GM18526 (cell line): ENCODE results near the gene DUSP3.

Source experiments
- POLR2A ChIP-seq: IDR thresholded peaks from 3 replicates; pipeline ENCODE4 v1.6.1; 2011; ENCODE audit not compliant: insufficient read length; ENCODE audit errors: extremely low read depth

DUSP3 gene

DNA sequence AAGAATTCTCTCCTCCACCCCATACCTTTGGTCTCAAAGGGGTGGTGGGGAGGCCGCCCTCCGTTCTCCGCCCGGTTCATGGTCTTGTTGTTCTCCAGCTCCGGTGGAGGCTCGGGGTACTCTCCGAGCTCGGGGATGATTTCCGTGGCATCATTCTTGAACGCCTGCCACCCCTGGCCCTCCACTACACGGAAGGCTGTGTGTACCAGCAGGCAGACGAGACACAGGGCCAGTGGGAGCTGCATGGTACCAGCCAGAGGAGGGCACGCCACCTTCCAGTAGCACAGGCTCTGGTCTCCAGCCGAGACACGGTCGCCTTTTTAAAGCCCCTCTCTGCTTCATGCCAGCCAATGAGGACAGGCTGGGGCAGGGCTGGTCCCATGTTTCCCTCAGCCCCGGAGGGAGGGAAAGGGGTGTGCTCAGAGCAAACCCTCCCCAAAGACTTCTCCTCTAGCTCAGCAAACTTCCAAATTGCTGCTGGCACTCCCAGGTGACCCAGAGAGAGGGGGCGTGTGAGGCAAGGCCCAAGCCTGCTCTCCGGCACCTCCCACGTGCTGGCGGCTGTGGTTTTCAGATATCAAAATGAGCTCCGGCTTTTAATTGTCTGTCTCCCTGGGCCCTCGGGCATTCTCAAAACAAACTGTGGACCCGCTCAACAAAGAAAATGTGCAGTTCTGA, 20.1 kb downstream of the DUSP3 start, which contains the start of gene SOST:
SOST (minus strand) TSS at position 295 of the 678 bp plus-strand sequence; CDS start at position 245, 50 bp downstream.
- no peak for TF ChIP-seq POLR2A

DNA sequence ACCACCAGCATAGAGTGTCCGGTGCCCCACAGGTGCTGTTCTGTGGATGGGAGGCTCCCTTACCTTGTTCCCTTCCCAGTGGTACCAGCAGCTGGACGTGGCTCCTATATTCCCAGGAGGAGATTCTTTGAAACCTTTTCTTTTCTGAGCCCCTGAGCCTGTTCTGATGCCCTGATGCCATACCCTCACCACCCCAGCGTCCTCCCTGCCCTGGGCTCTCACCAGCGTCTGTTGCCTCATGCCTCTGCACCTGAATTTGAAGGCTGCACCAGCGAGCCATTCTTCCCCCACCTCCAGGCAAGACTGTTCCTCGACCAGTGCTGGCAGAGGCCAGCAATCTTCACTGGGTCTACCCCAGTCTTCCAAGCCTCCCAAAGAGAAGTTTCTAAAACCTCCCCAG, 20.7 kb downstream of the DUSP3 start:
- no peak for TF ChIP-seq POLR2A

DNA sequence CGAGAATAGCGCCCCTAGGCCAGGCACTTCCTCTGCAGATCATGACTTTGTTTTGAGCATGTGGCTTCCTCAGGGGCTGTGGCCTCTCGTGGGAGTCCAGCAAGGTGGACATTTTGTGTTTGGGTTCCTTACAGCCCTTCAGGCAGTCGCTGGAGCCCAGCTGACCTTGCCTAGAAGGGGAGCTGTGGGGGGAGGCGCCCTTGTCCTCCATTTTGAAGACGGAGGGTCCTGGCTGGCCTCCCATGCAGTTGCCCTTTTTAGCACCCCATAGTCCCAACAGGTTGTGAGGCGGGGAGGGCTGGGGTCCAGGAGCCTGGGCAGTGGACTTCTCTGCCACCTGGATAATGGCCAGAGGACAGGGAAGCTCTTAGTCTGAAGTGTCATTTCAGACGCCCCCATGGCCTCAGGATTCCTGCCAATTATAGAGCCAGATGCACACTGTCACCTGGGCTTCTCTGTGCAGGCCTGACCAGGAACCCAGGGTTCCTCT, 21.6 kb downstream of the DUSP3 start:
- TF ChIP-seq POLR2A: no peak

DNA sequence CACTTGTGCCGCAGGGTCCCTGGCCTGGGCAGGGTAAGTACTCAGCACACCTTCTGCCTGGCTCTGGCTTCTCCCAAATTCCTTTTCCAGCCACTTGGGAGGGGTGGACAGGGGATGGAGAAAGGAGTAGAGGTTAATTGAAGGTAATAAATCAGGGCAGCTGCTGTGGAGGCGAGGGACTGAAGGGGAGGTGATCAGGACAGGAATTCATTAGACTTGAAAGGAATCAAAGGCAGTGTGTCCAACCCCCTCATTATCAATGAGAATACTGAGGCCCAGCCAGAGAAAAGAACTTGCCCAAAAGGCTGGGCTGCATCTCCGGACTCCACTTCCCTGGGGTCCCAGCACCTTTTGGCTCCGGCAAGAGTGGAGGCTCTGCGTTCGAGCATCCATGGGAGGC, 22.6 kb downstream of the DUSP3 start:
- TF ChIP-seq POLR2A: no peak

DNA sequence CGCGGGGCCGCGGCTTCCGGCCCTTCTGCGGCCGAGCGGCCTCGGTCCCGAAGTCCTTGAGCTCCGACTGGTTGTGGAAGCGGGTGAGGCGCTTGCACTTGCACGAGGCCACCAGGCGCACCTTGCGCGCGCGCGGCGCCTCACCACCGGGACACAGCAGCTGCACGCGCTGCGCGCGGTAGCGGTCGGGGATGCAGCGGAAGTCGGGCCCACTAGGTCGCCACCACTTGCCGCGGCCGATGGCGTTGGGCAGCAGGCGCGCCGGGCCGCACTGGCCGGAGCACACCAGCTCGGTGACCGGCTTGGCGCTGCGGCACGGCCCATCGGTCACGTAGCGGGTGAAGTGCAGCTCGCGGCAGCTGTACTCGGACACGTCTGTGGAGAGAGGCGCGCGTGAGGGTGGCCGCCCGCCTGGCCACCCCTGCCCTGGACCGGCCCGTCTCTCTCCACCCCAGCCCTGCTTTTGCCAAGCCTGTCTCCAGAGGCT, 23.3 kb downstream of the DUSP3 start:
- TF ChIP-seq POLR2A: no peak

DNA sequence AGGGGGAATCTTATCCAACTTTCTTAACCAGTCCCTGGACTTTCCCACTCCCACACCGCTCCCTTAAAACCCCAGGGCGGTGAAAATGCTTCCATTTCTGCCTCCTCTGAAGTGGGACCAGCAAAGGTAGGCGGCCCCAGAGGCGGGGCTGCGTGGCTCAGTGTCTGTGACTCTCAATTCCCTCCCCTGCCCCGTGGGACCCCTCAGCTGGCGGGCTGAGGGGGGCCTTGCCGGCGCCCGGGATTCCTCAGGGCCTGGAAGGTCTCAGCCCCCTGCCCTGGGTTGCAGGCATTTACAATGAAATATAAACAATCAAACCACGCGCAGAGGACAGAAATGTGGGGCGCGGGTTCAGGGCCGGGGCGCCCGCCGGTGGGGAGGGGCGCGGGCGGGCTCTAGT, 23.8 kb downstream of the DUSP3 start:
- no peak for TF ChIP-seq POLR2A

DNA sequence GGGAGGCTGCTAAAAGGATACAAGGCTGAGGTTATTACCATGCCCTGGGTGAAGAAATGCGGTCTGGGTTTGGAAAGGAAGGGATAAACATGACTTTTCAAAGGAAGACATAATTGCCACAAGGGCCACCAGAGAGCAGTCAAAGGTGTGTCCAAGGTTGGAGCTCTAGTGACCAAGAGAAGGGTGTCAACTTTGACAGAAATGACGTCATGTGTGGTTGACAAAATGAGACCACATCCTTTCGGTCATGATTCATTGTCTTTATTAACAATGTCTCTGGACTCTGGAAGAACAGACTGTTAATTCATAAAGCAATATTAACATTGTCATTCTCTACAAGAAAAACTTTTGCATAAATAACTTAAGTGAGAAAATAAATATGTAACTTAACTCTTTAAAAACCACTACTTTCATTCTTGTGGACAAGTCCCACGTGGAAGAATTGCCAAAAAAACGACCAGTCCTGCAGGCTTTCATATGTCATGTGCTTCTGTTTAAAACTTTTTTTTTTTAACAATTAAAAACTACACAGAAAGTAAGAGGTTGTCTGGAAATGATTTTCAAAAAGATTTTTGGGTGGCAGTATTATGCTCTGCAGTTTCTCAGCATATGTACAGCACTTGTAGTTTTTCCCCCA, 25.2 kb downstream of the DUSP3 start:
- TF ChIP-seq POLR2A: no peak

DNA sequence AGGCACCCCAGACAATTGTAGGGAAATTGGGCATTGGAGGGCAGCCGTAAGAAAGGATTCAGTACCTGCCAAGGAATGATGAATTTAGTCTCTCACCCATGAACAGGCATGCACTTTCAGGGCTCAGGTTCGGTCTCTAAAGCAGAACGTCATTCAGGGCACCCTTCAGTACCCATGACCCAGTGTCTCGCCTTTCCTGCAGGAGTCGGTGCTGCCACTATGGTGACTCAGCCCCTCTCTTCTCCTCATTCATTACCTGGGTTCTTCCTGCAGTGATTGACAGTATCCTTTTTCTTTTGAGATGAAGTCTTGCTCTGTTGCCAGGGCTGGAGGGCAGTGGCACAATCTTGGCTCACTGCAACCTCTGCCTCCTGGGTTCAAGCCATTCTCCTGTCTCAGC, 28.6 kb downstream of the DUSP3 start:
- TF ChIP-seq POLR2A: no peak

DNA sequence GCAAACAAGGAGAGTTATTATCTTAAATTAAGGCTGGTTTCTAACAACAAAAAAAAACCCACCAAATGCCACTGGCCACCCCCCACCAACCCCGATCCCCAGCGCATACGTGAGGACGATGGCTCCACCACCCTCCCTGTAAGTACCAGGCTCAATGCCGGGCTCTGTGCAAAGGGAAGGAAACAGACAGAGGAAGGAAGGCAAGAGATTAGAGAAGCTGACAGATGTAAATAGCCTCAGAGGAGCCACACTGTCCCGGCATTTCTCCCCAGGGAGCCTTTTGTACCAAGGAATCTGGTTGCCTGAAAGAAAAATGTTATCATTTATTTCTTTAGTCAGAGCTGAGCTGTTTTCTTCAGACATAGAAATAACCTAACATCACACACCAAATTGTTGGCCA, 33.2 kb downstream of the DUSP3 start:
- TF ChIP-seq POLR2A: no peak

DNA sequence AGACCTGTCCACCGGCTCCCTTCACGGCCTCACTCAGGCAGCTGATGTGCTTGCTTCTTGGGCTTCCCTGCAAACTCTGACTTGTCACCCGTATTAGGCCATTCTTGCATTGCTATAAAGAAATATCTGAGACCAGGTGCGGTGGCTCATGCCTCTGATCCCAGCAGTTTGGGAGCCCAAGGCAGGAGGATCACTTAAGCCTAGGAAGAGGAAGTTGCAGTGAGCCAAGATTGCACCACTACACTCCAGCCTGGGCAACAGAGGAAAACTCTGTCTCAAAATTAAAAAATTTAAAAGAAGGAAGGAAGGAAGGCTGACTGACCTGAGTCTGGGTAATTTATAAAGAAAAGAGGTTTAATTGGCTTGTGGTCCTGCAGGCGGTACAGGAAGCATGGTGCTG, 37.1 kb downstream of the DUSP3 start:
- no peak for TF ChIP-seq POLR2A

DNA sequence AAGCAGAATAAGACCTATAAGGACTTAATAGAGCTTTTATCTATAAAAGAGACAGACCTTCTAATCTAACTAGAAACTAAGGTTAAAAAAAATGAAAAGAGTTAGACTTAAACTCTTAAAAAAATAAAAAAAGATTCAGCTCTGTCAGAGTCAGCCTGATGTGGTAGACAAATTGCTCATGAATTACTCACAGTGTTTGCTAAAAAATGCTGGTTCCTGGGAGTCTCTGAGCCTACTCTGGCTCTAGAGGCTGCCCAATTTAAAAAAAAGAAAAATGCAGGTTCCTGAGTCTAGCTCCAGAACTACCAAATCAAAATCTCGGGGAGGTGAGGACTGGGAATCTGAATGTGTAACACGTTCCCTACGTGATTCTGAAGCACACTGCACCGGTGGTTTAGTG, 38.2 kb downstream of the DUSP3 start:
- TF ChIP-seq POLR2A: no peak

DNA sequence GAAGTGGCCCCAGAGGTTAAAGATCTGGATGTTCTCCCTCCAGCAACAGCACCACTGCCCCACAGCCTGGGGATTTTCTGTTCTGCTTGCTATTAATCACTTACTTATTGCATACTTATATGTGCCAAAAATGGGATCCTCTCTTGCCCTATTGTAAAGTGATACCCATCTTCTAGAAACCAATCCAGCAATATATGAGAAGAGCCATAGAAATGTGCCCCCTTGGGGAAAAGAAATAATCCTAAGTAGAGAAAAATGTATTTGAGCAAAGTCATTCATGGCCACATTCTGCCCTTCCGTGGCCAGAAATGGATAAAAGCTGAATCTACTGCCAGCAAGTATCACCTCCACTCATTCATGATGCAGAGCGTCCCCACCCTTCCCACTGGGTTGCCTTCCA, 41.1 kb downstream of the DUSP3 start:
- TF ChIP-seq POLR2A: no peak

DNA sequence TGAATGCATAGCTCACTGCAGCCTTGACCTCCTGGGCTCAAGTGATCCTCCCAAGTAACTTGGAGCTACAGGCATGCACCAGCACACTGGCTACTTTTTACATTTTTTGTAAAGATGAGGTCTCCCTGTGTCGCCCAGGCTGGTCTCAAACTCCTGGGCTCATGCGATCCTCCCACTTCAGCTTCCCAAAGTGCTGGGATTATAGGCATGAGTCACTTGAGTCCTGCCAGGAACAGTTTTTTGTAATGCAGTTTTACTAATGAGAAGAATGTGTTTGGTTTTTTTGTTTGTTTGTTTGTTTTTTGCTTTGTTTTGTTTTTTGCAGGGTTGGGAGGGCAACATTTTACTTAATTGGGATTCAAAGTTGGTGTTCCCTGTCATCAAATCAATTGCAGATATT, 42.4 kb downstream of the DUSP3 start:
- no peak for TF ChIP-seq POLR2A

DNA sequence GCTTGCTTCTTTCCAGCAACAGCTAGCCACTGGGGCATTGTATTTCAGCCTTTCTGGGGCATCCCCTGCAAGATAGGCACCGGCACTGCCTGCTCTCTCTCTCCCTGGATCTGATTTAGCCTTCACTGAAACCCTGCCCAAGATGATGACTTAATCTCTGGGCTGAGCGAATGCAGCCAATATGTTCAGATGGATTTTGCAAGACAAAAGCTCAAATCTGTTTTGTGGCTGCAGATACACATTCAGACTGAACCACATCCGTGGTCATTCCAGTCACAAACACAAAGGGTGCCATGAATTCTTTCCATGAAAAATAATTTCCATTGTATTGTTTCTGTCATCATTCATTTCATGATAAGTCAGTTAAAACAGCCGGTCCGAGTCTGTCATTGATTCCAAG, 44.4 kb downstream of the DUSP3 start:
- TF ChIP-seq POLR2A: no peak

DNA sequence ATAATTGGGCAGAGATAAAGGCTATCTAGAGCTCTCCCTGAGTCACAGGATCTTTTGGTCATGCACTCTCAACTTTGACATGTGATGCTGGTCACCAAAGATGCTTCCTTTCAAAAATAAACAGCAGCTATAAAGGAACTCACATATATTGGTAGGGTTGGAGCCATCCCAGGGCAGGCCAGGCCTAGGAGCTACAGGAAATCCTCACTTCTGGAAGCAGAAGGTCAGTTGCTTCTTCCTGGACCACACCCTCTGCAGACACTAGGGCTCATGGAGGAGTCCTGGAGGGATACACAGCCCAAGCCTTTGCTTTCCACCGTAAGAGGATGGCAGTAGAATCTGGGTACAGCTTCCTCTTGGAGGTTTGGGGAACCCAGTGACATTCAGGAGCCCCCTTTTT, 44.8 kb downstream of the DUSP3 start:
- TF ChIP-seq POLR2A: no peak

DNA sequence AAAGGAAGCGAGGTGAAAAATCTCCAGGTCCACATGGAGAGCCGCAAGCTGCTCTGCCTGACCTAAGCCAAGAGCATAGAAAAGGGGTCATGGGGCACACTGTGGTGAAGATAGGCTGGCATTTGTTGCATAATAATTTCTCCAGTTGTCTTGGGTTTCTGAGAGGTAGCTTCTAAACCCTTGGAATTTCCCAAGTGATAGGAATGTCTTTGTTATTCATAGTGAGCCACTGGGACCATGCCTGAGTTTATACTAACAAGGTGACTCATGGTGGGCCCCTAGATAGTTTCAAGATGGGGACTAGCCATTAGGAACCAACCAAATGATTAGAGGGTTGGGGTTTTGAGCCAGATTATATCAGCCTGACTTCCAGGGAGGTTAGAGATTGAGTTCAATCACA, 45.8 kb downstream of the DUSP3 start:
- TF ChIP-seq POLR2A: no peak

DNA sequence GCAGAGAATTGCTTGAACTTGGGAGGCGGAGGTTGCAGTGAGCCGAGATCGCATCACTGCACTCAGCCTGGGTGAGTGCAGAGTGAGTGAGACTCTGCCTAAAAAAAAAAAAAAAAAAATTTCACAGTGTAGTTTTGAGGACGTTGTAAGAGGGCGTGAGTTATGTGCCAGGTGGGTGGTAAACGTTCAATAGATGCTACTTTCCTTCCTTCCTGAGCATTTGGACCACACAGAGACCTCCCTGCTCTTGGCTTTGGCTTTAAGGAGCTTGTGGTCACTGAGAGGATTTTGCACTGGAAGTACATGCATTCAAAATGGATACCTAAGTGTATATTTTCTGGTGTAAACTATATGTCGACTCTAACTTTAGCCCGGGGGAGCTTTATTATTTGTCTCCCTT, 50.7 kb downstream of the DUSP3 start:
- TF ChIP-seq POLR2A: no peak
